AG08395 (cell line): ENCODE measurements around the gene STYX.

Experiments used
- DNase-seq: peaks from one replicate; pipeline ENCODE4 v3.0.0; 2012; ENCODE audit warnings: mixed read lengths, low spot score

Gene STYX

GRCh38 chr14:52729925-52730708 lies at the start of gene STYX:
TSS of gene STYX (plus strand) at chr14:52730166. CDS start at chr14:52730475, 309 bp downstream.
- peak; percentile 97 for DNase-seq

GRCh38 chr14:52683985-52684520 lies 45.9 kb upstream of the STYX start:
- no peak for DNase-seq

GRCh38 chr14:52686176-52686575 lies 43.8 kb upstream of the STYX start:
- DNase-seq: no peak

GRCh38 chr14:52690983-52691760 lies 38.8 kb upstream of the STYX start:
- DNase-seq: no peak

GRCh38 chr14:52692248-52692962 lies 37.6 kb upstream of the STYX start:
- DNase-seq: peak; percentile 57

GRCh38 chr14:52693036-52693435 lies 36.9 kb upstream of the STYX start:
- DNase-seq: no peak

- no peak for DNase-seq
These were observed 36.4 kb upstream of the STYX start for GRCh38 chr14:52693532-52693931.

GRCh38 chr14:52694761-52695480 lies 35.0 kb upstream of the STYX start:
- peak; percentile 25 for DNase-seq

GRCh38 chr14:52695481-52696091 lies 34.4 kb upstream of the STYX start, which contains the start of gene ERO1A:
TSS of gene ERO1A (minus strand) at chr14:52695558. CDS start at chr14:52695481, 77 bp downstream.
- DNase-seq: peak; percentile 78

GRCh38 chr14:52700701-52701172 lies 29.2 kb upstream of the STYX start:
- no peak for DNase-seq

- no peak for DNase-seq
These were observed 28.7 kb upstream of the STYX start for GRCh38 chr14:52701223-52701622.

- peak; percentile 93 for DNase-seq
These were observed 26.7 kb upstream of the STYX start for GRCh38 chr14:52703225-52703624.

GRCh38 chr14:52703664-52704063 lies 26.3 kb upstream of the STYX start:
- DNase-seq: no peak

- DNase-seq: no peak
These were observed 23.7 kb upstream of the STYX start for GRCh38 chr14:52706286-52706685.

- peak; percentile 96 for DNase-seq
These were observed 23.0 kb upstream of the STYX start, which contains the start of gene PSMC6 for GRCh38 chr14:52706724-52707706. TSS of gene PSMC6 (plus strand) at chr14:52707200. CDS start at chr14:52707220, 20 bp downstream.

- DNase-seq: no peak
These were observed 18.3 kb upstream of the STYX start for GRCh38 chr14:52711666-52712065.

- DNase-seq: no peak
These were observed 13.8 kb upstream of the STYX start for GRCh38 chr14:52716155-52716554.

GRCh38 chr14:52723514-52724359 lies 6.2 kb upstream of the STYX start:
- no peak for DNase-seq

GRCh38 chr14:52724360-52724644 lies 5.7 kb upstream of the STYX start:
- DNase-seq: no peak
